RKO (cell line): ENCODE data around the gene NATD1.
A peak's percentile ranks its signal among the peaks of the same experiment; 100 is the strongest.

Experiments used
- DNase-seq: peaks from one replicate; pipeline ENCODE4 v3.0.0-alpha.2; 2016; ENCODE audit warnings: low spot score

Gene NATD1

GRCh38 chr17:21217346-21217745 lies 35.9 kb downstream of the NATD1 start:
- no peak for DNase-seq

- no peak for DNase-seq
Measured at GRCh38 chr17:21215935-21216334, 37.3 kb downstream of the NATD1 start.

GRCh38 chr17:21214777-21215541 lies 38.3 kb downstream of the NATD1 start:
- no peak for DNase-seq

GRCh38 chr17:21214015-21214776 lies 39.0 kb downstream of the NATD1 start, which contains the start of gene TMEM11:
TMEM11 (minus strand) TSS chr17:21214161; CDS start chr17:21214152, 9 bp downstream.
- peak; percentile 95 for DNase-seq

GRCh38 chr17:21213638-21214014 lies 39.6 kb downstream of the NATD1 start:
- DNase-seq, result peak; percentile 25

- peak; percentile 22 for DNase-seq
Measured at GRCh38 chr17:21212826-21213637, 40.2 kb downstream of the NATD1 start.

GRCh38 chr17:21211825-21212479 lies 41.3 kb downstream of the NATD1 start:
- DNase-seq, result no peak

- DNase-seq, result no peak
Measured at GRCh38 chr17:21210411-21211076, 42.7 kb downstream of the NATD1 start.

- DNase-seq, result no peak
Measured at GRCh38 chr17:21209511-21210175, 43.6 kb downstream of the NATD1 start.

- no peak for DNase-seq
Measured at GRCh38 chr17:21208352-21208751, 44.9 kb downstream of the NATD1 start.

- DNase-seq, result no peak
Measured at GRCh38 chr17:21204935-21205334, 48.3 kb downstream of the NATD1 start.

- no peak for DNase-seq
Measured at GRCh38 chr17:21202512-21202911, 50.7 kb downstream of the NATD1 start.

- DNase-seq, result no peak
Measured at GRCh38 chr17:21201874-21202273, 51.3 kb downstream of the NATD1 start.

- DNase-seq, result no peak
Measured at GRCh38 chr17:21201298-21201595, 52.0 kb downstream of the NATD1 start.

- DNase-seq, result no peak
Measured at GRCh38 chr17:21200590-21201297, 52.5 kb downstream of the NATD1 start.

GRCh38 chr17:21199856-21200255 lies 53.4 kb downstream of the NATD1 start:
- DNase-seq, result no peak

GRCh38 chr17:21199311-21199710 lies 53.9 kb downstream of the NATD1 start:
- DNase-seq, result no peak

- no peak for DNase-seq
Measured at GRCh38 chr17:21198411-21198810, 54.8 kb downstream of the NATD1 start.

- no peak for DNase-seq
Measured at GRCh38 chr17:21196126-21196525, 57.1 kb downstream of the NATD1 start.

GRCh38 chr17:21194703-21195102 lies 58.5 kb downstream of the NATD1 start:
- no peak for DNase-seq
